ENCODE results near the gene SH3BP2. TPM values are rescaled to one million over a fixed set of nuclear protein-coding genes. Genes with fewer than 3 reads are reported as not detected.

The SH3BP2 gene
- total and polyA plus RNA-seq, 2 donors from 2014 or later: 27.3 to 128 TPM

- intact Hi-C loops (cut with DNase I): no loop called here
- Histone ChIP-seq H3K27me3 (ENCODE audit: control insufficient read depth, insufficient read depth, low read length) (no peaks in the 10 kb centered on the region), H3K9me3 (ENCODE audit: control insufficient read depth in 2 of 3, insufficient read depth in 1 of 3, low read length in 3 of 3) (no peaks in the 10 kb centered on the region), H3K27ac (ENCODE audit: low read depth in 2 of 2, low read length in 2 of 2) (no peak overlapping the region), H3K4me1 (ENCODE audit: control insufficient read depth in 2 of 3, insufficient read depth in 2 of 3, low read depth in 1 of 3, low read length in 3 of 3) (no peaks in the 10 kb centered on the region), H3K9ac (ENCODE audit: low read length in 3 of 3) (no peak overlapping the region), H3K36me3 (ENCODE audit: control insufficient read depth in 2 of 3, insufficient read depth in 3 of 3, low read length in 3 of 3) (no peaks in the 10 kb centered on the region), H3K4me3 (ENCODE audit: low read length in 3 of 3) (no peak overlapping the region)
- DNase-seq (no peak), FAIRE-seq (no peak)
- TF ChIP-seq CTCF (IDR thresholded peaks at IDR 0.05; ENCODE audit: borderline replicate concordance, extremely low read depth, insufficient read depth): no peak
These were observed 11.0 kb upstream of the SH3BP2 start for GRCh38 chr4:2781911-2782310.

- Histone ChIP-seq H3K27ac (ENCODE audit: low read depth in 2 of 2, low read length in 2 of 2) (no peak overlapping the region), H3K36me3 (ENCODE audit: control insufficient read depth in 2 of 3, insufficient read depth in 3 of 3, low read length in 3 of 3) (no peaks in the 10 kb centered on the region), H3K4me3 (ENCODE audit: low read length in 3 of 3) (no peak overlapping the region), H3K9me3 (ENCODE audit: control insufficient read depth in 2 of 3, insufficient read depth in 1 of 3, low read length in 3 of 3) (no peaks in the 10 kb centered on the region), H3K4me1 (ENCODE audit: control insufficient read depth in 2 of 3, insufficient read depth in 2 of 3, low read depth in 1 of 3, low read length in 3 of 3) (peaks cover 0 to 10% (median 0%) of the 10 kb centered on the region in 3 donors), H3K27me3 (ENCODE audit: control insufficient read depth, insufficient read depth, low read length) (no peaks in the 10 kb centered on the region), H3K9ac (ENCODE audit: low read length in 3 of 3) (no peak overlapping the region)
- FAIRE-seq (no peak), DNase-seq (no peak)
- intact Hi-C loops (cut with DNase I): no loop called here
- TF ChIP-seq CTCF (IDR thresholded peaks at IDR 0.05; ENCODE audit: borderline replicate concordance, extremely low read depth, insufficient read depth): no peak
These were observed 9.1 kb upstream of the SH3BP2 start for GRCh38 chr4:2783790-2784189.

GRCh38 chr4:2785613-2786012 lies 7.3 kb upstream of the SH3BP2 start:
- intact Hi-C loops (cut with DNase I): no loop called here
- FAIRE-seq (no peak), DNase-seq (no peak)
- peaks cover 0 to 12% (median 0%) of the 10 kb centered on the region in 3 donors for H3K4me1 ChIP-seq (ENCODE audit: control insufficient read depth in 2 of 3, insufficient read depth in 2 of 3, low read depth in 1 of 3, low read length in 3 of 3)
- H3K27ac ChIP-seq (ENCODE audit: low read depth in 2 of 2, low read length in 2 of 2): no peak overlapping the region
- no peaks in the 10 kb centered on the region for H3K27me3 ChIP-seq (ENCODE audit: control insufficient read depth, insufficient read depth, low read length)
- H3K4me3 ChIP-seq (ENCODE audit: low read length in 3 of 3): no peak overlapping the region
- no peak for TF ChIP-seq CTCF (IDR thresholded peaks at IDR 0.05; ENCODE audit: borderline replicate concordance, extremely low read depth, insufficient read depth)
- no peaks in the 10 kb centered on the region for H3K36me3 ChIP-seq (ENCODE audit: control insufficient read depth in 2 of 3, insufficient read depth in 3 of 3, low read length in 3 of 3)
- H3K9me3 ChIP-seq (ENCODE audit: control insufficient read depth in 2 of 3, insufficient read depth in 1 of 3, low read length in 3 of 3): no peaks in the 10 kb centered on the region
- H3K9ac ChIP-seq (ENCODE audit: low read length in 3 of 3): no peak overlapping the region

GRCh38 chr4:2786152-2786671 lies 6.7 kb upstream of the SH3BP2 start:
- DNase-seq: peak in 1 of 5 donors; percentile 72
- Histone ChIP-seq H3K4me1 (ENCODE audit: control insufficient read depth in 2 of 3, insufficient read depth in 2 of 3, low read depth in 1 of 3, low read length in 3 of 3) (peaks cover 0 to 12% (median 4%) of the 10 kb centered on the region in 3 donors), H3K9ac (ENCODE audit: low read length in 3 of 3) (no peak overlapping the region), H3K27me3 (ENCODE audit: control insufficient read depth, insufficient read depth, low read length) (no peaks in the 10 kb centered on the region), H3K9me3 (ENCODE audit: control insufficient read depth in 2 of 3, insufficient read depth in 1 of 3, low read length in 3 of 3) (no peaks in the 10 kb centered on the region), H3K4me3 (ENCODE audit: low read length in 3 of 3) (no peak overlapping the region), H3K36me3 (ENCODE audit: control insufficient read depth in 2 of 3, insufficient read depth in 3 of 3, low read length in 3 of 3) (no peaks in the 10 kb centered on the region), H3K27ac (ENCODE audit: low read depth in 2 of 2, low read length in 2 of 2) (no peak overlapping the region)
- FAIRE-seq: no peak
- TF ChIP-seq CTCF (IDR thresholded peaks at IDR 0.05; ENCODE audit: borderline replicate concordance, extremely low read depth, insufficient read depth): no peak
- intact Hi-C loops (cut with DNase I): no loop called here

Measured in kidney (tissue), 14 donors.